ENCODE measurements around the gene SEH1L. TPM values are rescaled to one million over a fixed set of nuclear protein-coding genes. Genes with fewer than 3 reads are reported as not detected.
"Not testable (repeated sequence)": the region's sequence is repeated elsewhere in the genome, so short reads cannot be mapped to it uniquely, and the experiment has no call there.

Gene SEH1L
- total RNA-seq, 2 donors from 2014 or later, result 7.9 to 23.9 TPM

GRCh38 chr18:12975488-12975887, 27.7 kb downstream of the SEH1L start:
- H3K36me3 ChIP-seq (replicated peaks in 1 of 2; ENCODE audit: insufficient read depth in 1 of 2, low read depth in 2 of 2), result peaks cover 0 to 9% of the 10 kb centered on the region in 2 donors
- intact Hi-C loops (cut with DNase I), result no loop called here
- no peaks in the 10 kb centered on the region for H3K27me3 ChIP-seq
- no peak for ATAC-seq
- DNase-seq, result no peak
- WGBS, 2 donors, result 93 to 97% methylated on average over 6 of the region's 6 CpGs
- no peaks in the 10 kb centered on the region for H3K9me3 ChIP-seq
- TF ChIP-seq POLR2A (IDR thresholded peaks at IDR 0.05), result no peak
- TF ChIP-seq CTCF (IDR thresholded peaks at IDR 0.05), result no peak
- H3K4me1 ChIP-seq, result no peaks in the 10 kb centered on the region
- H3K27ac ChIP-seq, result no peak overlapping the region
- H3K4me3 ChIP-seq, result no peak overlapping the region

- intact Hi-C loops (cut with DNase I), result no loop called here
- 72 to 79% methylated on average over 10 to 11 of the region's 12 CpGs for WGBS, 2 donors
- no peaks in the 10 kb centered on the region for H3K27me3 ChIP-seq
- ATAC-seq (no peak), DNase-seq (no peak)
- no peak overlapping the region for H3K27ac ChIP-seq
- no peaks in the 10 kb centered on the region for H3K9me3 ChIP-seq
- H3K36me3 ChIP-seq (replicated peaks in 1 of 2; ENCODE audit: insufficient read depth in 1 of 2, low read depth in 2 of 2), result peaks cover 0 to 6% of the 10 kb centered on the region in 2 donors
- H3K4me3 ChIP-seq, result no peak overlapping the region
- no peaks in the 10 kb centered on the region for H3K4me1 ChIP-seq
- TF ChIP-seq POLR2A (IDR thresholded peaks at IDR 0.05), result no peak
- no peak for TF ChIP-seq CTCF (IDR thresholded peaks at IDR 0.05)
These were observed 28.5 kb downstream of the SEH1L start for GRCh38 chr18:12976305-12976704.

- H3K9me3 ChIP-seq; DNase-seq; H3K27ac ChIP-seq; intact Hi-C loops (cut with DNase I); H3K4me1 ChIP-seq; H3K4me3 ChIP-seq; H3K27me3 ChIP-seq; ATAC-seq; H3K36me3 ChIP-seq (replicated peaks in 1 of 2; ENCODE audit: insufficient read depth in 1 of 2, low read depth in 2 of 2): not testable (repeated sequence)
- no CpG with 5 or more reads among the region's 34 CpGs for WGBS, 2 donors
These were observed 32.3 kb downstream of the SEH1L start for GRCh38 chr18:12980065-12980464.

- H3K27me3 ChIP-seq, result no peaks in the 10 kb centered on the region
- ATAC-seq (no peak), DNase-seq (no peak)
- WGBS, 2 donors, result 77 to 82% methylated on average over 8 of the region's 8 CpGs
- peaks cover 12% of the 10 kb centered on the region for H3K4me1 ChIP-seq
- no peaks in the 10 kb centered on the region for H3K9me3 ChIP-seq
- H3K36me3 ChIP-seq (replicated peaks in 1 of 2; ENCODE audit: insufficient read depth in 1 of 2, low read depth in 2 of 2), result peaks cover 0 to 2% of the 10 kb centered on the region in 2 donors
- intact Hi-C loops (cut with DNase I), result no loop called here
- TF ChIP-seq CTCF (IDR thresholded peaks at IDR 0.05) (no peak), POLR2A (IDR thresholded peaks at IDR 0.05) (no peak)
- H3K4me3 ChIP-seq, result no peak overlapping the region
- no peak overlapping the region for H3K27ac ChIP-seq
These were observed 41.7 kb downstream of the SEH1L start for GRCh38 chr18:12989397-12990122.

- H3K4me3 ChIP-seq, result no peak overlapping the region
- WGBS, 2 donors, result 34 to 43% methylated on average over 2 of the region's 2 CpGs
- no peaks in the 10 kb centered on the region for H3K9me3 ChIP-seq
- no peak for DNase-seq
- H3K36me3 ChIP-seq (replicated peaks in 1 of 2; ENCODE audit: insufficient read depth in 1 of 2, low read depth in 2 of 2), result peaks cover 0 to 2% of the 10 kb centered on the region in 2 donors
- H3K27ac ChIP-seq, result peak overlapping the region in 1 of 4 donors; percentile 91
- intact Hi-C loops (cut with DNase I), result no loop called here
- H3K27me3 ChIP-seq, result no peaks in the 10 kb centered on the region
- H3K4me1 ChIP-seq, result peaks cover 12% of the 10 kb centered on the region
- no peak for TF ChIP-seq CTCF (IDR thresholded peaks at IDR 0.05)
- no peak for TF ChIP-seq POLR2A (IDR thresholded peaks at IDR 0.05)
- no peak for ATAC-seq
These were observed 42.3 kb downstream of the SEH1L start for GRCh38 chr18:12990123-12990475.

Data from body of pancreas (tissue), 4 donors.